HK-2 (cell line): ENCODE data around the gene ANKMY1.

Experiments used
- DNase-seq: peaks from one replicate; pipeline ENCODE4 v3.0.0-alpha.2; 2018; ENCODE audit not compliant: unreplicated experiment

ANKMY1 gene

DNA sequence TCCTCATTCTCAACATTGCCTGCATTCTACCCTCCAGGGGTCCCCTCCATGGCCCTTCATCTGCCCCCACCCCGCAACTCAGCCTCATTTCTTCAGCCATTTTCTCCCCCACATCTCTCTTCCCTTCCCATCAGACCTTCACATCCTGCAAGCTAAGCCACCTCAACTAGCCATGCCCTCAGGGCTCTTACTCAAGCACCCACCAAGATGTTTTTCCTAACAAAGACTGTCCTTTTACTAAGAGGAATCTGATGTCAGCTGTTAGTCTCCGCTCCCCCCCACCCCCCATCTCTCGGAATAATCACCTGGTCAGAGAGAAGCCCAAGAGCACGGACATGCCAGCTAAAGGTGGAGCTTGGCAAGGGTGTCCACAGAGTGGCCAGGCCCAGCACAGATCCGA, 24.0 kb upstream of the ANKMY1 start:
- DNase-seq = no peak

- DNase-seq = peak; percentile 69
These were observed 22.2 kb upstream of the ANKMY1 start for GRCh38 chr2:240579771-240580614.

- DNase-seq = no peak
These were observed 21.4 kb upstream of the ANKMY1 start for GRCh38 chr2:240579071-240579762.

- no peak for DNase-seq
These were observed 20.7 kb upstream of the ANKMY1 start for GRCh38 chr2:240578488-240578887.

GRCh38 chr2:240578110-240578450, 20.3 kb upstream of the ANKMY1 start:
- DNase-seq = no peak

DNA sequence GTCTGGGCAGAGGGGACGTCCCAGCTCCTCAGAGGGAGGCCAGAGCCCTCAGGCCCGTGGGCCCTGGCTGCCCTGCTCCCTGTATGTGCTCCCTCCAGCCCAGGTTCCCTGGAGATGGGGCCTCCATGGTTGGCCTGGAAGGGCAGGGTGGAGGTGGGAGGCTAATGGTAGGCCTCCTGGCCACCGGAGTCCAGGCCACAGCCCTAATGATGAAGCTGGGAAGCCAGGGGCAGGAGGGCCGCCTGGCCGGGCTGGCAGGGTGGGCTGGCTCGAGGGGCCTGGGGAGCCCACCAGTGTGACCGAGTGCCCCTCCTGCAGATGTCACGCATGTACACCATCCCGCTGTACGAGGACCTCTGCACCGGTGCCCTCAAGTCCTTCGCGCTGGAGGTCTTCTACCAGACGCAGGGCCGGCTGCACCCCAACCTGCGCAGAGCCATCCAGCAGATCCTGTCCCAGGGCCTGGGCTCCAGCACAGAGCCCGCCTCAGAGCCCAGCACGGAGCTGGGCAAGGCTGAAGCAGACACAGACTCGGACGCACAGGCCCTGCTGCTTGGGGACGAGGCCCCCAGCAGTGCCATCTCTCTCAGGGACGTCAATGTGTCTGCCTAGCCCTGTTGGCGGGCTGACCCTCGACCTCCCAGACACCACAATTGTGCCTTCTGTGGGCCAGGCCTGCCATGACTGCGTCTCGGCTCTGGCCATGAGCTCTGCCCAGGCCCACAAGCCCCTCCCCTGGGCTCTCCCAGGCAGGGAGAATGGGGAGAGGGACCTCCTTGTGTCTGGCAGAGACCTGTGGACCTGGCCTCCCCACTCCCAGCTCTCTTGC, 19.7 kb upstream of the ANKMY1 start:
- no peak for DNase-seq

DNA sequence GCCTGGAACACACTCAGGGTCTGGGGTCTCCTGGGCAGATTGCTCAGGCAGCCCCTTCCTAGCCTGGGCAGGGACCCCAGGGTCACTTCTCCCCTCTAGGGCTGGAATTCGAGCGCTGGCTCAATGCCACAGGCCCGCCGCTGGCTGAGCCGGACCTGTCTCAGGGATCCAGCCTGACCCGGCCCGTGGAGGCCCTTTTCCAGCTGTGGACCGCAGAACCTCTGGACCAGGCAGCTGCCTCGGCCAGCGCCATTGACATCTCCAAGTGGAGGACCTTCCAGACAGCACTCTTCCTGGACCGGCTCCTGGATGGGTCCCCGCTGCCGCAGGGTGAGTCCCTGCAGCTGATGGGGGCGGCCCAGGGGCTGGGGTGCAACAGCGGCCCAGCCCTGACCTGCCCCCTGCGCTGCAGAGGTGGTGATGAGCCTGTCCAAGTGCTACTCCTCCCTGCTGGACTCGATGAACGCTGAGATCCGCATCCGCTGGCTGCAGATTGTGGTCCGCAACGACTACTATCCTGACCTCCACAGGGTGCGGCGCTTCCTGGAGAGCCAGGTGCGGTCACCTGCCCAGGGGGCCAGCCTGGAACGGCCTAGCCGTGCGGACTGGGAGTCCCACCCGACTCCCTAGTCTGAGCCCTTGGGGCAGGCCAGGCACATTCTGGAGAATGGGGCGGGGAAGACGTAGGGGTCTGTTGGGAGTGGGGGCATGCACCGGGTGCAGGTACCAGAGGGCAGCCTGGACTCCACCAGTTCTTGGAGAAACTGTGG, 18.8 kb upstream of the ANKMY1 start:
- DNase-seq = no peak

- no peak for DNase-seq
These were observed 18.2 kb upstream of the ANKMY1 start for GRCh38 chr2:240576036-240576435.

- DNase-seq = no peak
These were observed 17.5 kb upstream of the ANKMY1 start for GRCh38 chr2:240575101-240575965.

GRCh38 chr2:240574386-240575100, 16.8 kb upstream of the ANKMY1 start:
- DNase-seq = no peak

DNA sequence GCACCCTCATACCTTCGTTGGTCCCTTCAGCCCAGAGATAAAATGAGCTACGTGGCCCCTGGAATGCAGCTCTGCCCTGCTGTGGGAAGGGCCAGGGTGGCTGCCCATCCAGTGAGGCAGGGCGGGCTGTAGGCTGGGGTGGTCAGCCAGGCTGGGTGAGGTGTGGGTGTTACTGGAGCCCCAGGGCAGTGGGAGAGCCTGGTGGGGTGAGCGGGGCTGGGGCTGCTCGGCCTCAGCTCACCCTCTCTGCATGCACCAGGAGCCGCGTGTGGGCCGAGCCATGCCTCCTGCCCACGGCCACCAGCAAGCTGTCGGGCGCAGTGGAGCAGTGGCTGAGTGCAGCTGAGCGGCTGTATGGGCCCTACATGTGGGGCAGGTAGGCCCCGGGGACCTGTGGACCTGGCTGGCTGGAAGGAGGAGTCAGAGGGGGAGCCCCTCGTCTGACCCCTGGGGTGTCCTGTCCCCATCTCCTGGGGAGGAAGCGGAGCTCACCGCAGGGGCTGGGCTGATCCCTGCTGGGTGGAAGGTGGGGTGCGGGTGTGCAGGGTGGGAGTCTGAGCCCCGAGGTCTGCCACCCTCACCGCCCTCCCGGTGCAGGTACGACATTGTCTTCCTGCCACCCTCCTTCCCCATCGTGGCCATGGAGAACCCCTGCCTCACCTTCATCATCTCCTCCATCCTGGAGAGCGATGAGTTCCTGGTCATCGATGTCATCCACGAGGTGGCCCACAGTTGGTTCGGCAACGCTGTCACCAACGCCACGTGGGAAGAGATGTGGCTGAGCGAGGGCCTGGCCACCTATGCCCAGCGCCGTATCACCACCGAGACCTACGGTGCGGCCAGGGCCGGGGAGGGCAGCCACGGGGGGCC, 16.0 kb upstream of the ANKMY1 start:
- DNase-seq = no peak

- DNase-seq = no peak
These were observed 15.3 kb upstream of the ANKMY1 start for GRCh38 chr2:240573071-240573515.

- no peak for DNase-seq
These were observed 14.6 kb upstream of the ANKMY1 start for GRCh38 chr2:240572141-240573031.

- no peak for DNase-seq
These were observed 13.7 kb upstream of the ANKMY1 start for GRCh38 chr2:240571314-240571973.

GRCh38 chr2:240570531-240571313, 12.9 kb upstream of the ANKMY1 start:
- DNase-seq = no peak

GRCh38 chr2:240569998-240570530, 12.3 kb upstream of the ANKMY1 start:
- DNase-seq = no peak
